Activated CD8-positive, alpha-beta memory T cell treated with anti-CD3 and anti-CD28 coated beads, Interleukin-2, amount 50 U/mL, for 1 hour (primary cell): ENCODE data around the gene PYDC1.
"Not testable (repeated sequence)": the region's sequence is repeated elsewhere in the genome, so short reads cannot be mapped to it uniquely, and the experiment has no call there.

Source experiments
- DNase-seq: peaks from one replicate; pipeline ENCODE4 v3.0.0-alpha.2; 2020; ENCODE audit errors: extremely low read depth

PYDC1 gene

DNA sequence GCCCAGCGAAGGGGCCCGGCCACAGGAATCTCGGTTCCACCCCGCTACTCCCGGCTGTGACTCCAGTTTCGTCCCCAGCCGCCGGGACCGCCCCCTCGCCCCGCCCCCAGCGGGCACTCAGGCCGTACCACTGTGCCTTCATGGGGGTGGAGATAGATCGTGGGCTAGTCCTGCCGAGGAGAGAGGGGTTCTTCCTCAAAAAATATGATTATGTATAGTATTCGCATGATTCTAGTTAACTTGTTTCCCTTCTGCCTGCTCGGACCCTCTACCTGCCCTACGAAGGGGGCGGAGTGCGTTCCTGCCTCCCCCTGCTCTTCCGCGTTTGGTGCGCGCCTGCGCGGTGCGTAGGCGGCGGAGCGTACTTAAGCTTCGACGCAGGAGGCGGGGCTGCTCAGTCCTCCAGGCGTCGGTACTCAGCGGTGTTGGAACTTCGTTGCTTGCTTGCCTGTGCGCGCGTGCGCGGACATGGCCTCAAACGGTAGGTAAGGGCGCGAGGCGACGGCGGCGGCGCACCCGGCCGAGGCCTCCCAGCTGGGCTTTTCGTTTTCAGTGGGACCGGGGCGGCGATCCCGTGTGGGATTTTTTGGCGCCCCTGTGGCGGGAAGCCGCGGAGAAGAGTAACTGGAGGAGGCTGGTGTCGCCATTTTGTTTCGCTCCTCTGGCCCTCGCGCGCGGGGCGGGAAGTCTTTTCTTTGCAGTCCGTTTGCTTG is 37.0 kb downstream of the PYDC1 start, which contains the start of gene FUS:
Gene FUS (plus strand): TSS at position 393 of the 713 bp plus-strand sequence. CDS start 76 bp downstream, at position 469.
- peak; percentile 79 for DNase-seq

DNA sequence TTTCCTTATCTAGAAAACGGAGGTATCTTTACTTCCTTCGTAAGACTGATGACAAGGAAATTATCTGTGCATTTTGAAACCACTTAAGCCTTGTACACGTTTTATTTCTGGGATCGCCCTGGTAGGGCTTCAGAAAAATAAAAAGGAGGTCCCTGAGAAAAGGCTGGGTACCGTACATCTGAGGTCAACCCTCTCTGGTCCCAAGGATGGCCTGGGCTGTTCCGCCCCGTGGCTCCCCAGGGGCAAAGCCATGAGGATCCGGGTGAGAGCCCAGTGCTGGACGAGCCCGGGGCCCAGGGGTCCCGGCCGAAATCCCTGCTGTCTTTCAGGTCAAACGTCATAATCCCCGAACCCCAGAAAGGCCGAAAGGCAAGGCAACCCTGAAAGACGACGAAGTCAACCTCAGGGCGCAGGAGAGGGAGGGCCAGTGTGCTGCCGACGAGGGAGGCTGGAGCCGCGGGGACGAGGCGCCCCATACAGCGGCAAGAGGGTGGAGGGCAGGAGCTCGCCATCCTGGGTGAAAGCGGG is 37.7 kb downstream of the PYDC1 start:
- no peak for DNase-seq

GRCh38 chr16:31177136-31177535 is 39.8 kb downstream of the PYDC1 start:
- DNase-seq: peak; percentile 18

DNA sequence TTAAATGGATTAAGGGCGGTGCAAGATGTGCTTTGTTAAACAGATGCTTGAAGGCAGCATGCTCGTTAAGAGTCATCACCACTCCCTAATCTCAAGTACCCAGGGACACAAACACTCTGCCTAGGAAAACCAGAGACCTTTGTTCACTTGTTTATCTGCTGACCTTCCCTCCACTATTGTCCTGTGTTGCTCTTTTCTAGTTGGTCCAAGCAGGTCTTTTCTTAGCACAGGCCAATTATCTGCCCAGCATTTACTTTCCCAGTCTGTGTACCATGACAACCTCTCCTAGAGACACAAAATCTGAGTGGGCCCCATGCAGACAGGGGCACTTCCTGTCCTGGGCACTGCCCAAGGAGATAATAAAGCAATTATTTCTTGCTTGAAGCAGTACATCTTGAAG is 46.9 kb downstream of the PYDC1 start:
- DNase-seq: not testable (repeated sequence)

GRCh38 chr16:31168848-31169247 is 48.1 kb downstream of the PYDC1 start:
- no peak for DNase-seq

- DNase-seq: no peak
Observed at GRCh38 chr16:31167315-31167714, 49.6 kb downstream of the PYDC1 start.
